Measurements from ENCODE around the gene FIGNL1. TPM values are rescaled to one million over a fixed set of nuclear protein-coding genes. Genes with fewer than 3 reads are reported as not detected.
A peak's percentile ranks its signal among the peaks of the same experiment; 100 is the strongest.

The FIGNL1 gene
- total RNA-seq, 1 experiment from 2014 or later = 6.4 TPM

DNA sequence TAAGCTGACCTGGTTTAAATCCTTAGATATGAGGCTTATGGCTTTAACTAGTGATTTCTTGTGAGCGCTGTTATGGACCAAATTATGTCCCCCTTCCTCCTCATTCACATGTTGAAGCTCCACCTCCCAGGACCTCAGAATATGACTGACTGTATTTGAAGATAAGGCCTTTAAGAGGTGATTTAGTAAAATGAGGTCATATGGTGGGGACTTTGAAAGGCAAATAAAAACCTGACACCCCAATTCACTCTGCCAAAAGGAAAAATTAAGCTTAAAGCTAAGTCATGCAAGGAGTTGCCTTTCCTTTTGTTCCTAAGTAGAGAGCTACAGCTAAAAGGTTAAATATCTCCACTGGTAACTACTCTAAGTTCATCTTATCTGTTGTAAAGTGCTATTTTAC lies 36.4 kb upstream of the FIGNL1 start:
- Mint-ChIP-seq H3K9me3 (peaks cover 56% of the 10 kb centered on the region), H3K4me3 (no peak overlapping the region), H3K36me3 (peaks cover 18% of the 10 kb centered on the region), H3K4me1 (no peaks in the 10 kb centered on the region), H3K27me3 (ENCODE audit: low read depth) (no peaks in the 10 kb centered on the region; the same call in 1 of the 2 replicates), H3K27ac (no peak overlapping the region)
- ATAC-seq (no peak), DNase-seq (ENCODE audit: low spot score) (no peak)
- ChIA-PET CTCF (interaction anchor here (1.4 kb wide), 1 partner anchor 146 kb away, joined by 5 read pairs; no protein-coding TSS in a partner anchor), POLR2A (no interaction called here)
- TF ChIP-seq, protein P1, sequence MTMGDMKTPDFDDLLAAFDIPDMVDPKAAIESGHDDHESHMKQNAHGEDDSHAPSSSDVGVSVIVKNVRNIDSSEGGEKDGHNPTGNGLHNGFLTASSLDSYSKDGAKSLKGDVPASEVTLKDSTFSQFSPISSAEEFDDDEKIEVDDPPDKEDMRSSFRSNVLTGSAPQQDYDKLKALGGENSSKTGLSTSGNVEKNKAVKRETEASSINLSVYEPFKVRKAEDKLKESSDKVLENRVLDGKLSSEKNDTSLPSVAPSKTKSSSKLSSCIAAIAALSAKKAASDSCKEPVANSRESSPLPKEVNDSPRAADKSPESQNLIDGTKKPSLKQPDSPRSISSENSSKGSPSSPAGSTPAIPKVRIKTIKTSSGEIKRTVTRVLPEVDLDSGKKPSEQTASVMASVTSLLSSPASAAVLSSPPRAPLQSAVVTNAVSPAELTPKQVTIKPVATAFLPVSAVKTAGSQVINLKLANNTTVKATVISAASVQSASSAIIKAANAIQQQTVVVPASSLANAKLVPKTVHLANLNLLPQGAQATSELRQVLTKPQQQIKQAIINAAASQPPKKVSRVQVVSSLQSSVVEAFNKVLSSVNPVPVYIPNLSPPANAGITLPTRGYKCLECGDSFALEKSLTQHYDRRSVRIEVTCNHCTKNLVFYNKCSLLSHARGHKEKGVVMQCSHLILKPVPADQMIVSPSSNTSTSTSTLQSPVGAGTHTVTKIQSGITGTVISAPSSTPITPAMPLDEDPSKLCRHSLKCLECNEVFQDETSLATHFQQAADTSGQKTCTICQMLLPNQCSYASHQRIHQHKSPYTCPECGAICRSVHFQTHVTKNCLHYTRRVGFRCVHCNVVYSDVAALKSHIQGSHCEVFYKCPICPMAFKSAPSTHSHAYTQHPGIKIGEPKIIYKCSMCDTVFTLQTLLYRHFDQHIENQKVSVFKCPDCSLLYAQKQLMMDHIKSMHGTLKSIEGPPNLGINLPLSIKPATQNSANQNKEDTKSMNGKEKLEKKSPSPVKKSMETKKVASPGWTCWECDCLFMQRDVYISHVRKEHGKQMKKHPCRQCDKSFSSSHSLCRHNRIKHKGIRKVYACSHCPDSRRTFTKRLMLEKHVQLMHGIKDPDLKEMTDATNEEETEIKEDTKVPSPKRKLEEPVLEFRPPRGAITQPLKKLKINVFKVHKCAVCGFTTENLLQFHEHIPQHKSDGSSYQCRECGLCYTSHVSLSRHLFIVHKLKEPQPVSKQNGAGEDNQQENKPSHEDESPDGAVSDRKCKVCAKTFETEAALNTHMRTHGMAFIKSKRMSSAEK (CRISPR knock-in tag; IDR thresholded peaks at IDR 0.05; ENCODE audit: borderline replicate concordance) = no peak
- TF ChIP-seq, protein P2, sequence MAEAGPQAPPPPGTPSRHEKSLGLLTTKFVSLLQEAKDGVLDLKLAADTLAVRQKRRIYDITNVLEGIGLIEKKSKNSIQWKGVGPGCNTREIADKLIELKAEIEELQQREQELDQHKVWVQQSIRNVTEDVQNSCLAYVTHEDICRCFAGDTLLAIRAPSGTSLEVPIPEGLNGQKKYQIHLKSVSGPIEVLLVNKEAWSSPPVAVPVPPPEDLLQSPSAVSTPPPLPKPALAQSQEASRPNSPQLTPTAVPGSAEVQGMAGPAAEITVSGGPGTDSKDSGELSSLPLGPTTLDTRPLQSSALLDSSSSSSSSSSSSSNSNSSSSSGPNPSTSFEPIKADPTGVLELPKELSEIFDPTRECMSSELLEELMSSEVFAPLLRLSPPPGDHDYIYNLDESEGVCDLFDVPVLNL (CRISPR knock-in tag; IDR thresholded peaks at IDR 0.05; ENCODE audit: borderline replicate concordance, low read depth) = no peak
- TF ChIP-seq, protein P3, sequence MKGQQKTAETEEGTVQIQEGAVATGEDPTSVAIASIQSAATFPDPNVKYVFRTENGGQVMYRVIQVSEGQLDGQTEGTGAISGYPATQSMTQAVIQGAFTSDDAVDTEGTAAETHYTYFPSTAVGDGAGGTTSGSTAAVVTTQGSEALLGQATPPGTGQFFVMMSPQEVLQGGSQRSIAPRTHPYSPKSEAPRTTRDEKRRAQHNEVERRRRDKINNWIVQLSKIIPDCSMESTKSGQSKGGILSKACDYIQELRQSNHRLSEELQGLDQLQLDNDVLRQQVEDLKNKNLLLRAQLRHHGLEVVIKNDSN (CRISPR knock-in tag; IDR thresholded peaks at IDR 0.05) = no peak

DNA sequence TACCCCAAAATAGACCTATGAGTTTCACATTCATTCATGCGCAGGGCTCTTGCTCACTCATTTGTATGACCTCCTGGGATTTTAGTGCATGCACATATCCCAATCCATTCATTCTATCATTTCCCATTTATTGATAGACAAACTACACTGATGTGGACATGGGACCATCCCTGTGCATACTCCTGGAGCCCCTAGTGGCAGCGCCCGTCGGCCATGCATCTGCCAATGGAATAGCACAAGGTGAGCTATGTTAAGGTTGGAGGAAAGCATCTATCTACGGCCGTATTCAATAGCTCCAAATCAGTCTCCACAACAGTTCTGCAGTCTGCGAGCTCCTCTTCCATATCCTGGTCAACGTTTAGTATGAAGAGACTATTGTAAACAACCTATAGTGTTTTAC lies 31.7 kb upstream of the FIGNL1 start:
- ATAC-seq = peak; percentile 62

More for the DNA sequence above, 31.7 kb upstream of the FIGNL1 start:
- TF ChIP-seq SMAD3 (CRISPR knock-in tag; IDR thresholded peaks at IDR 0.05; ENCODE audit: borderline replicate concordance) (no peak), OVOL2 (CRISPR knock-in tag; IDR thresholded peaks at IDR 0.05; ENCODE audit: borderline replicate concordance) (no peak), IRF2 (CRISPR knock-in tag; IDR thresholded peaks at IDR 0.05; ENCODE audit: borderline replicate concordance, low read depth) (no peak), ZNF317 (CRISPR knock-in tag; IDR thresholded peaks at IDR 0.05; ENCODE audit: borderline replicate concordance, low read depth) (no peak), ZNF232 (CRISPR knock-in tag; IDR thresholded peaks at IDR 0.05) (no peak), HMGA2 (CRISPR knock-in tag; IDR thresholded peaks at IDR 0.05) (no peak), SP1 (CRISPR knock-in tag; conservative IDR thresholded peaks at IDR 0.05) (no peak), RELA (CRISPR knock-in tag; IDR thresholded peaks at IDR 0.05; ENCODE audit: borderline replicate concordance) (no peak), GTF2I (CRISPR knock-in tag; conservative IDR thresholded peaks at IDR 0.05) (no peak), ZNF138 (CRISPR knock-in tag; conservative IDR thresholded peaks at IDR 0.05) (no peak)
- TF ChIP-seq, protein P4, sequence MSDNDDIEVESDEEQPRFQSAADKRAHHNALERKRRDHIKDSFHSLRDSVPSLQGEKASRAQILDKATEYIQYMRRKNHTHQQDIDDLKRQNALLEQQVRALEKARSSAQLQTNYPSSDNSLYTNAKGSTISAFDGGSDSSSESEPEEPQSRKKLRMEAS (CRISPR knock-in tag; IDR thresholded peaks at IDR 0.05) = no peak
- TF ChIP-seq, protein P5, sequence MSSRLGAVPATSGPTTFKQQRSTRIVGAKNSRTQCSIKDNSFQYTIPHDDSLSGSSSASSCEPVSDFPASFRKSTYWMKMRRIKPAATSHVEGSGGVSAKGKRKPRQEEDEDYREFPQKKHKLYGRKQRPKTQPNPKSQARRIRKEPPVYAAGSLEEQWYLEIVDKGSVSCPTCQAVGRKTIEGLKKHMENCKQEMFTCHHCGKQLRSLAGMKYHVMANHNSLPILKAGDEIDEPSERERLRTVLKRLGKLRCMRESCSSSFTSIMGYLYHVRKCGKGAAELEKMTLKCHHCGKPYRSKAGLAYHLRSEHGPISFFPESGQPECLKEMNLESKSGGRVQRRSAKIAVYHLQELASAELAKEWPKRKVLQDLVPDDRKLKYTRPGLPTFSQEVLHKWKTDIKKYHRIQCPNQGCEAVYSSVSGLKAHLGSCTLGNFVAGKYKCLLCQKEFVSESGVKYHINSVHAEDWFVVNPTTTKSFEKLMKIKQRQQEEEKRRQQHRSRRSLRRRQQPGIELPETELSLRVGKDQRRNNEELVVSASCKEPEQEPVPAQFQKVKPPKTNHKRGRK (CRISPR knock-in tag; IDR thresholded peaks at IDR 0.05; ENCODE audit: borderline replicate concordance) = no peak
- TF ChIP-seq, protein P6, sequence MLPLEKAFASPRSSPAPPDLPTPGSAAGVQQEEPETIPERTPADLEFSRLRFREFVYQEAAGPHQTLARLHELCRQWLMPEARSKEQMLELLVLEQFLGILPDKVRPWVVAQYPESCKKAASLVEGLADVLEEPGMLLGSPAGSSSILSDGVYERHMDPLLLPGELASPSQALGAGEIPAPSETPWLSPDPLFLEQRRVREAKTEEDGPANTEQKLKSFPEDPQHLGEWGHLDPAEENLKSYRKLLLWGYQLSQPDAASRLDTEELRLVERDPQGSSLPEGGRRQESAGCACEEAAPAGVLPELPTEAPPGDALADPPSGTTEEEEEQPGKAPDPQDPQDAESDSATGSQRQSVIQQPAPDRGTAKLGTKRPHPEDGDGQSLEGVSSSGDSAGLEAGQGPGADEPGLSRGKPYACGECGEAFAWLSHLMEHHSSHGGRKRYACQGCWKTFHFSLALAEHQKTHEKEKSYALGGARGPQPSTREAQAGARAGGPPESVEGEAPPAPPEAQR (CRISPR knock-in tag; IDR thresholded peaks at IDR 0.05) = no peak
- TF ChIP-seq, protein P7, sequence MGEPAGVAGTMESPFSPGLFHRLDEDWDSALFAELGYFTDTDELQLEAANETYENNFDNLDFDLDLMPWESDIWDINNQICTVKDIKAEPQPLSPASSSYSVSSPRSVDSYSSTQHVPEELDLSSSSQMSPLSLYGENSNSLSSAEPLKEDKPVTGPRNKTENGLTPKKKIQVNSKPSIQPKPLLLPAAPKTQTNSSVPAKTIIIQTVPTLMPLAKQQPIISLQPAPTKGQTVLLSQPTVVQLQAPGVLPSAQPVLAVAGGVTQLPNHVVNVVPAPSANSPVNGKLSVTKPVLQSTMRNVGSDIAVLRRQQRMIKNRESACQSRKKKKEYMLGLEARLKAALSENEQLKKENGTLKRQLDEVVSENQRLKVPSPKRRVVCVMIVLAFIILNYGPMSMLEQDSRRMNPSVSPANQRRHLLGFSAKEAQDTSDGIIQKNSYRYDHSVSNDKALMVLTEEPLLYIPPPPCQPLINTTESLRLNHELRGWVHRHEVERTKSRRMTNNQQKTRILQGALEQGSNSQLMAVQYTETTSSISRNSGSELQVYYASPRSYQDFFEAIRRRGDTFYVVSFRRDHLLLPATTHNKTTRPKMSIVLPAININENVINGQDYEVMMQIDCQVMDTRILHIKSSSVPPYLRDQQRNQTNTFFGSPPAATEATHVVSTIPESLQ (CRISPR knock-in tag; IDR thresholded peaks at IDR 0.05) = no peak
- TF ChIP-seq, protein P1 (CRISPR knock-in tag; IDR thresholded peaks at IDR 0.05; ENCODE audit: borderline replicate concordance) = no peak
- Mint-ChIP-seq H3K27ac (no peak overlapping the region), H3K4me3 (no peak overlapping the region), H3K27me3 (ENCODE audit: low read depth) (no peaks in the 10 kb centered on the region), H3K9me3 (peaks cover 25% of the 10 kb centered on the region), H3K36me3 (0 out of 2 replicates have a peak, but pooled peaks cover 4% of the 10 kb centered on the region), H3K4me1 (no peaks in the 10 kb centered on the region)
- ChIA-PET CTCF (interaction anchor here (0.6 to 1.0 kb wide), 2 partner anchors 36 to 64 kb away, joined by 3 to 4 read pairs; no protein-coding TSS in a partner anchor), POLR2A (no interaction called here)
- no peak for DNase-seq (ENCODE audit: low spot score)

Measured in WTC11 (cell line).